ENCODE measurements around the gene SMOC2. TPM values are rescaled to one million over a fixed set of nuclear protein-coding genes. Genes with fewer than 3 reads are reported as not detected.

SMOC2 gene
- total and polyA plus RNA-seq, 2 of the 13 experiments (the other 11 are each of a cell fraction or from before 2014, with no cell fraction given): not detected

- no peak for TF ChIP-seq ZNF337 (CRISPR knock-in tag; IDR thresholded peaks at IDR 0.05; ENCODE audit: borderline replicate concordance, low read depth)
- TF ChIP-seq NR2C2 (CRISPR knock-in tag; IDR thresholded peaks at IDR 0.05; ENCODE audit: borderline replicate concordance): no peak
- TF ChIP-seq CCAR2 (optimal IDR thresholded peaks at IDR 0.05; ENCODE audit: low read depth, low read length): no peak
- TF ChIP-seq RFXANK (CRISPR knock-in tag; IDR thresholded peaks at IDR 0.05): no peak
- no peak for TF ChIP-seq NR1H2 (CRISPR knock-in tag; IDR thresholded peaks at IDR 0.05; ENCODE audit: borderline replicate concordance, low read depth)
- TF ChIP-seq GPN1 (CRISPR knock-in tag; IDR thresholded peaks at IDR 0.05; ENCODE audit: borderline replicate concordance): no peak
- TF ChIP-seq REL (CRISPR knock-in tag; conservative IDR thresholded peaks at IDR 0.05): no peak
- TF ChIP-seq AGO2 (optimal IDR thresholded peaks at IDR 0.05; ENCODE audit: low read depth, low read length): no peak
- no peak for TF ChIP-seq RXRA (CRISPR knock-in tag; IDR thresholded peaks at IDR 0.05)
- no peak for TF ChIP-seq CBFB (CRISPR knock-in tag; IDR thresholded peaks at IDR 0.05)
Observed at GRCh38 chr6:168589275-168589674, 148.3 kb downstream of the SMOC2 start (continued).

GRCh38 chr6:168590406-168590805 is 149.4 kb downstream of the SMOC2 start:
- POLR2A ChIA-PET: no interaction called here
- H3K4me2 ChIP-seq (ENCODE audit: low read depth, low read length): no peak overlapping the region
- TF ChIP-seq ZNF800 (CRISPR knock-in tag; IDR thresholded peaks at IDR 0.05) (no peak), ZBTB2 (CRISPR knock-in tag; IDR thresholded peaks at IDR 0.05; ENCODE audit: low read depth) (no peak), BRF2 (CRISPR knock-in tag; IDR thresholded peaks at IDR 0.05) (no peak), ZNF616 (CRISPR knock-in tag; IDR thresholded peaks at IDR 0.05; ENCODE audit: low read depth) (no peak), NR2F6 (IDR thresholded peaks at IDR 0.05) (no peak), NR2F6 (CRISPR knock-in tag; IDR thresholded peaks at IDR 0.05) (no peak), ZNF460 (CRISPR knock-in tag; IDR thresholded peaks at IDR 0.05; ENCODE audit: borderline replicate concordance) (no peak), SIN3B (IDR thresholded peaks at IDR 0.05; ENCODE audit: low read length) (no peak), GPBP1L1 (CRISPR knock-in tag; IDR thresholded peaks at IDR 0.05) (no peak), ZFP36 (IDR thresholded peaks at IDR 0.05; ENCODE audit: borderline replicate concordance, low read depth, low read length, partially characterized antibody) (no peak), KAT8 (CRISPR knock-in tag; IDR thresholded peaks at IDR 0.05) (no peak)

More at GRCh38 chr6:168590406-168590805, 149.4 kb downstream of the SMOC2 start:
- no peaks in the 10 kb centered on the region for H3K79me2 ChIP-seq (ENCODE audit: insufficient read depth, low read length)
- no peaks in the 10 kb centered on the region for H4K20me1 ChIP-seq (ENCODE audit: insufficient read depth, low read length)
- in situ Hi-C loops (cut with HindIII; ENCODE audit: extremely low pct_ligation_motif_present, low pct_unique_long_range_greater_than_20kb) (no loop called here), intact Hi-C loops (cut with micrococcal nuclease; ENCODE audit: unreplicated experiment) (no loop called here)
- no peak overlapping the region for H2AFZ ChIP-seq (ENCODE audit: low read length)
- CTCF ChIA-PET (ENCODE audit: low intra/inter-chr PET ratio, low total read pairs): no interaction called here
- no TSS peak for BruUV-seq (replicated peaks)
- no peak for DNase-seq (ENCODE audit: low spot score)
- no peaks in the 10 kb centered on the region for H3K36me3 ChIP-seq (replicated peaks in 1 of 2; ENCODE audit: control insufficient read depth in 1 of 2, insufficient read depth in 2 of 2, low read length in 2 of 2)
- 32% methylated on average over 9 of the region's 10 CpGs for WGBS (ENCODE audit: low lambda C conversion rate)
- peaks cover 2 to 29% of the 10 kb centered on the region in 2 experiments; a peak in 3 of 5 replicates for H3K27me3 ChIP-seq (ENCODE audit: control insufficient read depth in 1 of 2, insufficient read depth in 2 of 2, low read length in 2 of 2)
- FAIRE-seq: no peak
- H3K9ac ChIP-seq (ENCODE audit: insufficient read depth, low read depth, low read length): no peak overlapping the region
- no peaks in the 10 kb centered on the region for H3K4me1 ChIP-seq (ENCODE audit: insufficient read depth, low read length)
- H3K9me3 ChIP-seq (ENCODE audit: low read length): no peaks in the 10 kb centered on the region
- no peak overlapping the region for H3K4me3 ChIP-seq (replicated peaks in 1 of 3; ENCODE audit: insufficient read depth in 1 of 3, low read depth in 2 of 3, low read length in 3 of 3)
- H3K27ac ChIP-seq (ENCODE audit: extremely low read length, insufficient read depth, low read length): no peak overlapping the region
- no peak for ATAC-seq

Data from HepG2 (cell line).